SU-DHL-6 (cell line): ENCODE data around the gene NDUFS2.

Experiments
- H2AFZ ChIP-seq: fragments of 200-600 bp; sonication (generic); 2 replicates; pipeline ENCODE4 v1.6.1; 2014; ENCODE audit warnings: low read depth, mild to moderate bottlenecking, moderate library complexity, mixed read lengths, antibody characterized with exemption, low read length; ENCODE audit not compliant: severe bottlenecking
- H3F3A ChIP-seq: fragments of 200-600 bp; shearing (Covaris generic); 2 replicates; pipeline ENCODE4 v1.6.0; 2016; ENCODE audit warnings: antibody characterized with exemption, mild to moderate bottlenecking; ENCODE audit not compliant: insufficient read depth
- H3K27ac ChIP-seq: fragments of 200-600 bp; sonication (generic); 2 replicates; pipeline ENCODE4 v1.5.1; 2016; ENCODE audit warnings: low read depth, mild to moderate bottlenecking, low read length, moderate library complexity, mixed read lengths
- H3K27me3 ChIP-seq: fragments of 200-600 bp; sonication (generic), shearing (Covaris generic); 2 replicates; pipeline ENCODE4 v1.6.0; 2014; ENCODE audit warnings: mild to moderate bottlenecking, low read length
- H3K36me3 ChIP-seq: fragments of 200-600 bp; sonication (generic); 2 replicates; pipeline ENCODE4 v1.6.1; 2014; ENCODE audit warnings: mild to moderate bottlenecking, low read length, mixed read lengths
- H3K4me2 ChIP-seq: fragments of 300-600, 200-600 bp; shearing (Covaris generic), sonication (generic); 2 replicates; pipeline ENCODE4 v1.6.0; 2014; ENCODE audit warnings: low read length, low read depth, mild to moderate bottlenecking; ENCODE audit not compliant: poor library complexity, severe bottlenecking
- H3K4me3 ChIP-seq: fragments of 200-600 bp; sonication (generic); 2 replicates; pipeline ENCODE4 v1.5.1; 2014; ENCODE audit warnings: antibody characterized with exemption, low read length, mild to moderate bottlenecking, mixed read lengths; ENCODE audit not compliant: insufficient read depth, poor library complexity, severe bottlenecking
- H3K79me2 ChIP-seq: fragments of 200-600 bp; sonication (generic); 2 replicates; pipeline ENCODE4 v1.6.1; 2014; ENCODE audit warnings: mild to moderate bottlenecking, low read length, moderate library complexity; ENCODE audit not compliant: insufficient read depth
- H3K9ac ChIP-seq: fragments of 200-600 bp; sonication (generic); 2 replicates; pipeline ENCODE4 v1.7.0; 2014; ENCODE audit warnings: mild to moderate bottlenecking, low read length
- H3K9me2 ChIP-seq: fragments of 200-600 bp; sonication (generic); replicated peaks from 2 replicates; pipeline ENCODE4 v1.6.1; 2014; ENCODE audit warnings: low read length; ENCODE audit not compliant: insufficient read depth
- H3K9me3 ChIP-seq: fragments of 200-600 bp; sonication (generic); 2 replicates; pipeline ENCODE4 v1.6.1; 2014; ENCODE audit warnings: low read length, mixed read lengths; ENCODE audit not compliant: insufficient read depth
- H4K20me1 ChIP-seq: fragments of 200-600 bp; sonication (generic); 2 replicates; pipeline ENCODE4 v1.6.1; 2014; ENCODE audit warnings: low read depth, mild to moderate bottlenecking, antibody characterized with exemption, low read length, moderate library complexity, mixed read lengths
- EZH2phosphoT487 ChIP-seq: fragments of 200-600 bp; sonication (generic), shearing (Covaris generic); conservative IDR thresholded peaks from 2 replicates; pipeline ENCODE4 v1.6.1; 2018; ENCODE audit warnings: mild to moderate bottlenecking, antibody characterized with exemption, low read length, moderate library complexity, mixed read lengths
- TF ChIP-seq, protein P1 (sequence below): fragments of 200-600 bp; sonication (generic); IDR thresholded peaks from one replicate; pipeline ENCODE4 v1.5.1; 2017; ENCODE audit warnings: antibody characterized with exemption, mild to moderate bottlenecking, low read length, moderate library complexity; ENCODE audit not compliant: insufficient read depth, poor library complexity, severe bottlenecking

The NDUFS2 gene

DNA sequence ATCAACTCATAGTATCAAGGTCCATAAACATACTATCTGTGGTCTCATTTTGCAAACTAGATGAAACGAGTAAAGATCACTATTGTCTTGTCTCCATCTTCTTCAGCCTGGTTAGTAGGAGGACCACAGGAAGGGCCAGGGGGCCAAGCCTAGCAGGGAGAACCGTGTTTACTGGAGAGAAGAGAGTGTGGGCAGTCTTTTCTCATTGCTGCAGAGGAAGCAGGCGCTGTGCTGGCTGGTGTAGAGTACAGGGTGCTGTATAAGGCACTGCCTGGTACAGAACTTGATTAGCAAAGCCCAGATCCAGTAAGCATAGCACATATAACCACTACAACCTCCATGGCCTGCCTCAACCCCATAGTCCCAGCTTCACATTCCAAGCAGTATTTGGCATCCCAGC lies 14.9 kb upstream of the NDUFS2 start:
- Histone ChIP-seq H3K9me3 (no peaks in the 10 kb centered on the region), H3K36me3 (no peaks in the 10 kb centered on the region), H3K79me2 (no peaks in the 10 kb centered on the region), H3K4me2 (no peak overlapping the region), H4K20me1 (no peaks in the 10 kb centered on the region), H3K9ac (no peak overlapping the region), H3K4me3 (no peak overlapping the region), H3K27ac (no peak overlapping the region), H3K27me3 (no peaks in the 10 kb centered on the region), H3F3A (peaks cover 4% of the 10 kb centered on the region; the same call in 1 of the 2 replicates), H2AFZ (no peak overlapping the region), H3K9me2 (no peaks in the 10 kb centered on the region)
- TF ChIP-seq EZH2phosphoT487 = no peak
- TF ChIP-seq, protein P1, sequence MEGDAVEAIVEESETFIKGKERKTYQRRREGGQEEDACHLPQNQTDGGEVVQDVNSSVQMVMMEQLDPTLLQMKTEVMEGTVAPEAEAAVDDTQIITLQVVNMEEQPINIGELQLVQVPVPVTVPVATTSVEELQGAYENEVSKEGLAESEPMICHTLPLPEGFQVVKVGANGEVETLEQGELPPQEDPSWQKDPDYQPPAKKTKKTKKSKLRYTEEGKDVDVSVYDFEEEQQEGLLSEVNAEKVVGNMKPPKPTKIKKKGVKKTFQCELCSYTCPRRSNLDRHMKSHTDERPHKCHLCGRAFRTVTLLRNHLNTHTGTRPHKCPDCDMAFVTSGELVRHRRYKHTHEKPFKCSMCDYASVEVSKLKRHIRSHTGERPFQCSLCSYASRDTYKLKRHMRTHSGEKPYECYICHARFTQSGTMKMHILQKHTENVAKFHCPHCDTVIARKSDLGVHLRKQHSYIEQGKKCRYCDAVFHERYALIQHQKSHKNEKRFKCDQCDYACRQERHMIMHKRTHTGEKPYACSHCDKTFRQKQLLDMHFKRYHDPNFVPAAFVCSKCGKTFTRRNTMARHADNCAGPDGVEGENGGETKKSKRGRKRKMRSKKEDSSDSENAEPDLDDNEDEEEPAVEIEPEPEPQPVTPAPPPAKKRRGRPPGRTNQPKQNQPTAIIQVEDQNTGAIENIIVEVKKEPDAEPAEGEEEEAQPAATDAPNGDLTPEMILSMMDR = no peak

DNA sequence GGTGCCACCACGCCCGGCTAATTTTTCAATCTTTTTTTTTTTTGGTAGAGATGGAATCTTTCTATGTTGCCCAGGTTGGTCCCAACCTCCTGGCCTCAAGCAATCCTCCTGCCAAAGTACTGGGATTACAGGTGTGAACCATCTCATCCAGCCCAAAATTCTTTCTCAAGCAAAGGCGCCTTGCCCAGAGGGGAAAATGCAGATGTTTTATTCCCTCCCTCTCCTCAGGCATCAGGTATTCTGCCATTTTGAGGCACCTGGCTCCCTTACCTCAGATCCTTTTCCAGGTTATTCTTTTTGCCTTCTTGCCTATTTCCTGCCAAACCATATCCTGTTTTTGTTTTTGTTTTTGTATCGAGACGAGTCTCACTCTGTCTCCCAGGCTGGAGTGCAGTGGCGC lies 13.8 kb upstream of the NDUFS2 start:
- Histone ChIP-seq H3K9ac (no peak overlapping the region), H3K4me3 (no peak overlapping the region), H3F3A (peaks cover 4% of the 10 kb centered on the region; the same call in 1 of the 2 replicates), H3K79me2 (no peaks in the 10 kb centered on the region), H2AFZ (no peak overlapping the region), H3K27me3 (no peaks in the 10 kb centered on the region), H3K9me3 (no peaks in the 10 kb centered on the region), H3K4me2 (no peak overlapping the region), H3K27ac (no peak overlapping the region), H4K20me1 (no peaks in the 10 kb centered on the region), H3K36me3 (no peaks in the 10 kb centered on the region), H3K9me2 (no peaks in the 10 kb centered on the region)
- TF ChIP-seq, protein P1 = no peak
- TF ChIP-seq EZH2phosphoT487 = no peak

GRCh38 chr1:161189036-161189435 lies 13.1 kb upstream of the NDUFS2 start:
- TF ChIP-seq, protein P1 = no peak
- TF ChIP-seq EZH2phosphoT487 = no peak
- Histone ChIP-seq H3F3A (peaks cover 4% of the 10 kb centered on the region; the same call in 1 of the 2 replicates), H3K4me3 (no peak overlapping the region), H3K9me3 (no peaks in the 10 kb centered on the region), H3K9me2 (no peaks in the 10 kb centered on the region), H3K27me3 (no peaks in the 10 kb centered on the region), H3K9ac (no peak overlapping the region), H3K36me3 (no peaks in the 10 kb centered on the region), H4K20me1 (no peaks in the 10 kb centered on the region), H3K4me2 (no peak overlapping the region), H2AFZ (no peak overlapping the region), H3K27ac (no peak overlapping the region), H3K79me2 (no peaks in the 10 kb centered on the region)

- H2AFZ ChIP-seq = no peak overlapping the region
- no peak overlapping the region for H3K27ac ChIP-seq
- H4K20me1 ChIP-seq = no peaks in the 10 kb centered on the region
- no peaks in the 10 kb centered on the region for H3K27me3 ChIP-seq
- no peak overlapping the region for H3K4me2 ChIP-seq
- TF ChIP-seq EZH2phosphoT487 = no peak
- TF ChIP-seq, protein P1 = no peak
- no peaks in the 10 kb centered on the region for H3K79me2 ChIP-seq
- no peak overlapping the region for H3K9ac ChIP-seq
- H3F3A ChIP-seq = no peaks in the 10 kb centered on the region
- H3K36me3 ChIP-seq = no peaks in the 10 kb centered on the region
- H3K9me3 ChIP-seq = no peaks in the 10 kb centered on the region
- no peak overlapping the region for H3K4me3 ChIP-seq
- no peaks in the 10 kb centered on the region for H3K9me2 ChIP-seq
These were observed 11.1 kb upstream of the NDUFS2 start for GRCh38 chr1:161190962-161191521.
